COLO668 (cell line): ENCODE data around the gene ATP8A2.

Experiments used
- DNase-seq: peaks from one replicate; lab custom pipeline; 2025; ENCODE audit not compliant: unreplicated experiment; lab: John Stamatoyannopoulos, UW

ATP8A2 gene

DNA sequence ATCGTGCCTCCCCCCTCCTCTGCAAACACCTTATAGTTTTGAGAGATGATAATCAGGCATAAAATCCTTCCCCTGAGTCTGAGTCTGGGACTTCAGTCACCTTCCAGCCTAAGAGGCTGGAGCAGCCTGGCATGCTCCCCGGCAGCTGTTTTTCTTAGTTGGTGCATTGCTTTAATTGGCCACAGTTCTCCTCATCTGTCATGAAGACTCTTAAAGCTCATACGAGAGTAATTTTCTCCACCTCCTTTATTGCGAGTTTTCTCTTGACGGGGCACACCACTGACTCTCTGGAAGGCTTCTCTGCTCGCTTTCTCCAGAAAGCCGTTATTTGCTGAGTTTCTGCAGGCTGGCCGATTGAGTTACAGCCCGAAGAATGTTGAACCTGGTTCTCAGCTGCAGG lies 310.5 kb downstream of the ATP8A2 start:
- DNase-seq, result no peak

DNA sequence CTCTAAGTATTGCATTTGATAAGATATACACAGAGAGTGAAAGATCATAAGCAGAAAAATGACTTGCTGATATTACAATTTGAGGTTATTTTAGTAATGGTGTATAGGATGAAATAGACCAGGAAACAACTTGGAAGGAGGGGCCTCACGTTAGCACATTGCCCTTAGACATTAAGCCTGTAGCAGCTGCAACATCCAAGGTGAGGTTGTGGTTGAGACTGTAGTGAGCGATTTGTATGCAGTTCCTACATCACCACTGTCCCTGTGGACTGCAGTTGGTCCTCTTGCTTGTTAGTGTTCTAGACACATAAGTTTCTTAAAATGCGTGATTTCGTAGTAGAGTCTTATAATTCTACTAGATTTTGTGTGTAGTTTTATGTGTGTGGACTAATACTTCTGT lies 311.3 kb downstream of the ATP8A2 start:
- no peak for DNase-seq

DNA sequence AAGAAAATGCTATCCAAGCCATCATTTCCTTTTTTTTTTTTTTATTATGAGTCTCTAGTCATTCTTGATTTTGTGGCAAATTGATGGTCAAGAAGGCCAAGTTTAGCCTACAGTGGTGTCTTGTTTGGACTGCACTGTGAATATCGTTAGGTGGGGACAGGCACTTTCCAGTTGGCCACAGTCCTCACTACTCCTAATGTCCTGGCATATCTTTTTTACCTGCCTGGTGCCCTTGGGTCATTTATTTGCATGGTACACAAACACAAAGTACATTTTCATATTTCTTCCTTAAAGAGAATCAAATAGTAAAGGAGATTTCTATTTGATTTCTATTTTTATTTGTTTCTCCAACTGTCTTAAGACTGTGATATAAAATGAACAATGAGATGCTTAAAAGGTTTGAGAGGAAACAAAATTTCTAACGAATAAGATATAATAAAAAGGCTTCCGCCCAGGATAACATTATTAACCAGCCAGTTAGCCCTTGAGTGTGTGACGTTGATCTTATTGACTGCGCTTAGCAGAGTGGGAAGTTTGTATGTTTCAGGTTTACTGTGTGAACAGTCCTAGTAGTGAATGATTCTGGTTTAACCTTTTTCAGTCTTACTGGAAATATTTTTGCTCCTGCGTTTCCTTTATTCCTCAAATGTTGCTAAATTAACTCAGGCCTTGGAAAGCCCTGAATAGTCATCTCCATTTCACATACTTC lies 312.0 kb downstream of the ATP8A2 start:
- DNase-seq, result no peak

GRCh38 chr13:25684491-25684890 lies 312.7 kb downstream of the ATP8A2 start:
- DNase-seq, result no peak

GRCh38 chr13:25686831-25687470 lies 315.2 kb downstream of the ATP8A2 start:
- peak; percentile 98 for DNase-seq

- DNase-seq, result peak; percentile 80
Observed at GRCh38 chr13:25687471-25688225, 315.9 kb downstream of the ATP8A2 start.

GRCh38 chr13:25688536-25688935 lies 316.8 kb downstream of the ATP8A2 start:
- peak; percentile 58 for DNase-seq

GRCh38 chr13:25689539-25689938 lies 317.8 kb downstream of the ATP8A2 start:
- DNase-seq, result no peak

- no peak for DNase-seq
Observed at GRCh38 chr13:25690582-25690981, 318.8 kb downstream of the ATP8A2 start.

DNA sequence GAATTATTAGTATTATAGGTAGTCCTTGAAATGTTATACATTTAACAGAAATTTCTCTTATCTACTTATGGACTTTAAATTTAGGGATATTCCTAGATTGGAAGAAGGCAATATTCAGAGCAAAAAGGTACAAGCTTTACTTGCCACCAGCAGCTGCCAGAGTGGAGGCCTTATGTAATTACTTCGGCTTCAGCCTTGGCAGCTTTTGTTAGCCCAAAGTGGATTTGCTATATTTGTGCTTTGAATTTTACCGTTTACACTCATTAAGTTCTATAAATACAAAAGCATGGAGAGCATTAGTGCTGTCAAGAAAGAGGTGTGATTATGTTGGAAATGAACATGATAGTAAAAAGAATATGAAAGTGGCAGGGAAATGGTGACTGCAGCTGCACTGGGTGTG lies 319.9 kb downstream of the ATP8A2 start:
- DNase-seq, result no peak

DNA sequence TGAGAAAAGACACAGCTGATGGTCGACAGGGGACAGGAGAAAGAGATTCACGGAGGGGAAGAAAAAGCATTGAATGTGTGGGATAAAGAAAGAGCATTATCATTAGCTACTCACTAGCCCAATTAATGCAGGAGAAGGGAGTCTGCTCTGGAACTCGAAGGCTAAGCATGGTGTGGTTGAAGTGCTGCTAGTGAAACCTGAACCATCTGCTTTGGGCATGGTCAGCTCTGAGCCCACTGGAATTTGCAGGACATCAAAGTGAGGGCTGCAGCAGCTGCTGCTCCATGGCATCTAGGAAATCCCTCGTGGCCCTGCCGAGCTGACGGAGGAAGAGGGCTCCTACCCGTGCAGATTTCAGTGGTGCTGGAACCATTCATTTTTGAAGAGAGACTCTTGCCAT lies 320.3 kb downstream of the ATP8A2 start:
- DNase-seq, result peak; percentile 45

- no peak for DNase-seq
Observed at GRCh38 chr13:25699056-25699455, 327.3 kb downstream of the ATP8A2 start.

DNA sequence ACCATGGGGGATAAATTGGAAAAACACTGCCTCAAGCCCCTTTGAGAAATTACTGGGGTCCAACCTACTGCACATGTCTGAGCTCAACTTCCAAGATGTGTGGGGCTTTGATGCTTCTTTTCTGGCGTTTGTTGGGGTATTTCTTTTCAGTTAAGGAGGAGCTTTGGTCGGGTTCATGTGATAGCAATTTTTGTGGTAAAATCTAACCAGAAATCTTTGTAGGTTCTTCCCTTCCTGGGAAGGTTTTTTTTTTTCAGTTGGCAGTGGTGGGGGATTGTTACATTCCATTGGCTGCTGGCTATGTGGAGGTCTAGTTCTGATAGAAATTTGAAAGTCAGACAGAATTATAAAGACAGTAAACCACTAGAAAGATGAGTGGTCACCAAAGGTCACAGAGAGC lies 327.8 kb downstream of the ATP8A2 start:
- no peak for DNase-seq

DNA sequence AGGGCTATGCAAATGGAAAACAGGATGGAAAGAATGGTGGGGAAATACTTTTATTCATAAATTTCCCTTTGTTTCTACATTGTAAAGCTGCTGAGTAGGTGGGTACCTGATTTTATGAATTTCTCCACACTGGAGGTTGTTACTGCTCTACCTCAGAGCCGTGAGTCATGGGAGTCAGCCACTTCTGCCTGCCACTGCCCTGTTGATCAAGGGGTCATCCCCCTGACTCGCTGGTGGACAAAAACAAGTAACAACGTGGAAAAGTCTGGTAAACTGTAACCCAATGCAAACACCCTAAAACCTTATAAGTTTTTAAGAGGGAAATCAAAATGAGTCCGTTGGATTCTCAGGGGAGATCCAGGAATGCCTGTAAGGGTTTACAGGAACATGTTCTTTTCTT lies 329.5 kb downstream of the ATP8A2 start:
- no peak for DNase-seq

- DNase-seq, result no peak
Observed at GRCh38 chr13:25702386-25702785, 330.6 kb downstream of the ATP8A2 start.

DNA sequence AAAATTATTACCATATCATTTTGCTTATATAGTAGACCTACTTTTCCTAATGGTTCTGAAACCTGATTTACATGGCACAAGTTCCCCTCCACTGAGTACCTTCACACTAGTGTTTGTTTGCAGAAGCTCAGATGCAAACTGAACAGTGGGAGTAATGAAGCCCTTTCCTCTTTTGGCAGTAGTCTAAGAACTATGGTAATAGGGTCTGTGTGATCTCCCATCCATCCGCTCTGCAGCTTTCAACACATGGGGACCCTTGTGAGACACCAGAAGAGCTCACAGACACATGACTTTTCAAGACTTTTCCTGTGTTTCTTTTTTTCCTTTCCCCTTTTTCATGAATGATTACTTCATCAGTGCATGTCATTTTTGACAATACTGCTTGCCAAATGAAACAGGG lies 336.0 kb downstream of the ATP8A2 start:
- DNase-seq, result no peak

- no peak for DNase-seq
Observed at GRCh38 chr13:25708268-25708667, 336.5 kb downstream of the ATP8A2 start.

- no peak for DNase-seq
Observed at GRCh38 chr13:25709088-25709487, 337.3 kb downstream of the ATP8A2 start.

DNA sequence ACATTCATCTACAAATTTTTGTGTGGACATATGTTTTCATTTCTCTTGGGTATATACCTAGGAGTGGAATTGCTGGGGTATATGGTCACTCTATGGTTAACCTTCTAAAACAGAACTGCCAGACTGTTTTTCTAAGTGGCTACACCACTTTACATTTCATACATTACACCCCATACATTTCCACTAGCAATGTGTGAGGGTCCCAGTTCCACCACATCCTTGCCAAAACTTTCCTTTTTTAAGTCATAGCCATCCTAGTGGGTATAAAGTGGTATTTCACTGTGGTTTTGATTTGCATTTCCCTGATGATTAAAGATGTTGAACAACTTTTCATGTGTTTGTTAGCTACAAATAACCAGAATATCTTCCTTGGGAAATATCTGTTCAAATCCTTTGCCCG lies 344.0 kb downstream of the ATP8A2 start:
- DNase-seq, result no peak

- DNase-seq, result no peak
Observed at GRCh38 chr13:25717666-25718197, 346.0 kb downstream of the ATP8A2 start.

- no peak for DNase-seq
Observed at GRCh38 chr13:25719666-25720065, 347.9 kb downstream of the ATP8A2 start.

- no peak for DNase-seq
Observed at GRCh38 chr13:25722893-25723292, 351.1 kb downstream of the ATP8A2 start.
